NT2/D1 (cell line): ENCODE data around the gene ABCC6.

Experiments
- SUZ12 ChIP-seq: IDR thresholded peaks from 2 replicates; pipeline ENCODE4 v1.6.1; 2011; ENCODE audit not compliant: insufficient read length, insufficient read depth; ENCODE audit errors: extremely low read depth
- YY1 ChIP-seq: IDR thresholded peaks from 2 replicates; pipeline ENCODE4 v1.6.1; 2011; ENCODE audit not compliant: insufficient read length, insufficient read depth
- ZNF274 ChIP-seq: IDR thresholded peaks from 2 replicates; pipeline ENCODE4 v1.6.1; 2011; ENCODE audit warnings: mild to moderate bottlenecking, low read depth, low read length

- no peak for TF ChIP-seq YY1
- no peak for TF ChIP-seq ZNF274
- no peak for TF ChIP-seq SUZ12
Observed at GRCh38 chr16:16161319-16161718, 62.0 kb downstream of the ABCC6 start.
